ACC112 (cell line): ENCODE data around the gene NCOR1.
"Not testable (repeated sequence)": the region's sequence is repeated elsewhere in the genome, so short reads cannot be mapped to it uniquely, and the experiment has no call there.

Experiments
- H2AFZ ChIP-seq: fragments of 200-600 bp; sonication (generic); one replicate; pipeline ENCODE4 v1.6.0; 2017; ENCODE audit warnings: antibody characterized with exemption, low read length; ENCODE audit not compliant: unreplicated experiment
- H3K27ac ChIP-seq: fragments of 200-600 bp; sonication (generic); 2 replicates; pipeline ENCODE4 v1.5.1; 2014; ENCODE audit warnings: low read depth, mild to moderate bottlenecking, antibody characterized with exemption, low read length, moderate library complexity
- H3K27me3 ChIP-seq: fragments of 200-600 bp; sonication (generic); 2 replicates; pipeline ENCODE4 v1.6.1; 2014; ENCODE audit warnings: mild to moderate bottlenecking, antibody characterized with exemption, low read length, moderate library complexity, mixed read lengths; ENCODE audit not compliant: insufficient read depth
- H3K36me3 ChIP-seq: fragments of 200-600 bp; sonication (generic); 2 replicates; pipeline ENCODE4 v1.6.1; 2016; ENCODE audit warnings: mild to moderate bottlenecking, antibody characterized with exemption, low read length, moderate library complexity, mixed read lengths; ENCODE audit not compliant: insufficient read depth
- H3K4me1 ChIP-seq: fragments of 200-600 bp; sonication (generic); one replicate; pipeline ENCODE4 v1.6.1; 2016; ENCODE audit warnings: low read length, mixed read lengths; ENCODE audit not compliant: insufficient read depth, unreplicated experiment, control insufficient read depth
- H3K4me3 ChIP-seq: fragments of 200-600 bp; sonication (generic); 2 replicates; pipeline ENCODE4 v1.5.1; 2014; ENCODE audit warnings: mild to moderate bottlenecking, low read depth, low read length
- H3K79me2 ChIP-seq: fragments of 200-600 bp; sonication (generic); one replicate; pipeline ENCODE4 v1.6.0; 2016; ENCODE audit warnings: low read length; ENCODE audit not compliant: control insufficient read depth, unreplicated experiment, insufficient read depth

Gene NCOR1

GRCh38 chr17:16191604-16192003 lies 23.7 kb downstream of the NCOR1 start:
- Histone ChIP-seq H3K27me3 (no peaks in the 10 kb centered on the region), H3K79me2 (peaks cover 50% of the 10 kb centered on the region), H2AFZ (no peak overlapping the region), H3K36me3 (peaks cover 14% of the 10 kb centered on the region; the same call in 1 of the 2 replicates), H3K4me1 (no peaks in the 10 kb centered on the region), H3K4me3 (no peak overlapping the region), H3K27ac (no peak overlapping the region)

GRCh38 chr17:16190703-16191360 lies 24.5 kb downstream of the NCOR1 start:
- Histone ChIP-seq H2AFZ (no peak overlapping the region), H3K4me3 (no peak overlapping the region), H3K4me1 (no peaks in the 10 kb centered on the region), H3K36me3 (peaks cover 21% of the 10 kb centered on the region; the same call in 1 of the 2 replicates), H3K27ac (no peak overlapping the region), H3K27me3 (no peaks in the 10 kb centered on the region), H3K79me2 (peaks cover 55% of the 10 kb centered on the region)

GRCh38 chr17:16189791-16190348 lies 25.5 kb downstream of the NCOR1 start:
- no peak overlapping the region for H2AFZ ChIP-seq
- H3K36me3 ChIP-seq, result peaks cover 25% of the 10 kb centered on the region
- no peaks in the 10 kb centered on the region for H3K4me1 ChIP-seq
- no peaks in the 10 kb centered on the region for H3K27me3 ChIP-seq
- H3K79me2 ChIP-seq, result peaks cover 49% of the 10 kb centered on the region
- H3K27ac ChIP-seq, result no peak overlapping the region
- no peak overlapping the region for H3K4me3 ChIP-seq

GRCh38 chr17:16187642-16188041 lies 27.7 kb downstream of the NCOR1 start:
- H2AFZ ChIP-seq, result no peak overlapping the region
- H3K36me3 ChIP-seq, result peaks cover 21% of the 10 kb centered on the region
- H3K4me3 ChIP-seq, result no peak overlapping the region
- H3K27ac ChIP-seq, result no peak overlapping the region
- H3K27me3 ChIP-seq, result no peaks in the 10 kb centered on the region
- no peaks in the 10 kb centered on the region for H3K4me1 ChIP-seq
- H3K79me2 ChIP-seq, result peaks cover 51% of the 10 kb centered on the region

GRCh38 chr17:16181581-16181980 lies 33.8 kb downstream of the NCOR1 start:
- H3K4me1 ChIP-seq, result peaks cover 9% of the 10 kb centered on the region
- H3K79me2 ChIP-seq, result peaks cover 59% of the 10 kb centered on the region
- no peak overlapping the region for H2AFZ ChIP-seq
- no peak overlapping the region for H3K27ac ChIP-seq
- no peaks in the 10 kb centered on the region for H3K27me3 ChIP-seq
- no peak overlapping the region for H3K4me3 ChIP-seq
- H3K36me3 ChIP-seq, result peaks cover 29% of the 10 kb centered on the region

- H3K79me2 ChIP-seq, result peaks cover 67% of the 10 kb centered on the region
These were observed 36.5 kb downstream of the NCOR1 start for GRCh38 chr17:16178836-16179235.

GRCh38 chr17:16171613-16172012 lies 43.7 kb downstream of the NCOR1 start:
- Histone ChIP-seq H3K4me1 (peaks cover 9% of the 10 kb centered on the region), H2AFZ (no peak overlapping the region), H3K27me3 (no peaks in the 10 kb centered on the region), H3K36me3 (no peaks in the 10 kb centered on the region; the same call in 1 of the 2 replicates), H3K4me3 (peak overlapping the region; percentile 12; the same call in 1 of the 2 replicates), H3K27ac (peak overlapping the region; percentile 11; the same call in 1 of the 2 replicates), H3K79me2 (peaks cover 32% of the 10 kb centered on the region)

More at GRCh38 chr17:16178836-16179235, 36.5 kb downstream of the NCOR1 start:
- Histone ChIP-seq H2AFZ (no peak overlapping the region), H3K36me3 (peaks cover 11% of the 10 kb centered on the region), H3K27ac (no peak overlapping the region), H3K4me1 (peaks cover 9% of the 10 kb centered on the region), H3K4me3 (no peak overlapping the region), H3K27me3 (no peaks in the 10 kb centered on the region)

GRCh38 chr17:16166766-16167165 lies 48.6 kb downstream of the NCOR1 start:
- H3K27ac ChIP-seq, H3K79me2 ChIP-seq, H3K4me3 ChIP-seq, H2AFZ ChIP-seq, H3K27me3 ChIP-seq, H3K36me3 ChIP-seq, H3K4me1 ChIP-seq: not testable (repeated sequence)

- Histone ChIP-seq H3K79me2 (peaks cover 10% of the 10 kb centered on the region), H3K27me3 (no peaks in the 10 kb centered on the region), H3K4me3 (no peak overlapping the region), H3K27ac (no peak overlapping the region), H3K36me3 (peaks cover 20% of the 10 kb centered on the region; the same call in 1 of the 2 replicates), H2AFZ (no peak overlapping the region), H3K4me1 (no peaks in the 10 kb centered on the region)
These were observed 56.6 kb downstream of the NCOR1 start for GRCh38 chr17:16158714-16159113.

- Histone ChIP-seq H3K36me3 (peaks cover 33% of the 10 kb centered on the region), H3K4me3 (no peak overlapping the region), H3K4me1 (peaks cover 2% of the 10 kb centered on the region)
These were observed 59.8 kb downstream of the NCOR1 start for GRCh38 chr17:16155536-16155935.

GRCh38 chr17:16152326-16152725 lies 63.0 kb downstream of the NCOR1 start:
- H2AFZ ChIP-seq, H3K79me2 ChIP-seq, H3K27me3 ChIP-seq, H3K27ac ChIP-seq, H3K4me3 ChIP-seq: not testable (repeated sequence)
- Histone ChIP-seq H3K36me3 (peaks cover 45% of the 10 kb centered on the region), H3K4me1 (peaks cover 10% of the 10 kb centered on the region)

More at GRCh38 chr17:16155536-16155935, 59.8 kb downstream of the NCOR1 start:
- Histone ChIP-seq H3K27me3 (no peaks in the 10 kb centered on the region), H3K27ac (no peak overlapping the region), H3K79me2 (no peaks in the 10 kb centered on the region), H2AFZ (no peak overlapping the region)
